Measurements from ENCODE around the gene PHOX2B. TPM values are rescaled to one million over a fixed set of nuclear protein-coding genes. Genes with fewer than 3 reads are reported as not detected.

The PHOX2B gene
- total and polyA plus RNA-seq, 2 of the 4 experiments (the other 2 are of a cell fraction), result not detected

DNA sequence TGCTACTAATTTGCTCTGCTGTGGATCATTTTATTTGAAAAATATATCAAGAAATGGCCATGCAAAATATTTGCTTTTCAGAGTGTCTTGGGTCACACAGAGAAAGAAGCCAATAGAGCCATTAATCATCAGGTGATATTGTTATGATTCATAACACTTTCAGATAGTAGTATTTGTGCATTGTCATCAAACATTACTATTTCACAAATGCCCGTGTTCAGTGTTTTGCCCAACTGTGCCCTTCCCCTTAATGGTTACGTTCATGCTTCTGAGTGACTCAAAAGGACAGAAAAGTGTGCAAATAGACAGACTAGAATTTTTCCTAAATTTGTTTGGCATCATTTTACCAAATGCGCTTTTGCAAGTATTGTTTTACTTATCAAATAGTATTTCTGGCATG is 46.5 kb downstream of the PHOX2B start:
- dilution Hi-C loops (cut with HindIII; ENCODE audit: low sequenced_read_pairs, unreplicated experiment) (no loop called here), intact Hi-C loops (cut with micrococcal nuclease) (no loop called here)

More for the DNA sequence above, 46.5 kb downstream of the PHOX2B start:
- Histone ChIP-seq H2BK15ac (ENCODE audit: low read depth, low read length) (no peak overlapping the region), H2BK20ac (ENCODE audit: low read depth, low read length) (no peak overlapping the region), H3K9me1 (ENCODE audit: insufficient read depth, low read length) (no peaks in the 10 kb centered on the region), H3K4me3 (ENCODE audit: insufficient read depth, low read depth, low read length) (no peak overlapping the region), H3K4me2 (ENCODE audit: low read depth, low read length) (no peak overlapping the region), H3K79me1 (ENCODE audit: low read depth in 1 of 2, low read length in 2 of 2) (no peaks in the 10 kb centered on the region), H3K18ac (ENCODE audit: low read depth, low read length) (no peak overlapping the region), H4K5ac (ENCODE audit: low read depth, low read length) (no peak overlapping the region), H2BK5ac (ENCODE audit: low read depth, low read length, poor library complexity, severe bottlenecking) (no peak overlapping the region), H2AK5ac (ENCODE audit: low read depth, low read length) (no peak overlapping the region), H4K8ac (ENCODE audit: low read depth in 2 of 2, low read length in 2 of 2) (no peak overlapping the region), H3K9ac (ENCODE audit: low read depth, low read length) (no peak overlapping the region), H3K4me1 (ENCODE audit: control insufficient read depth, insufficient read depth, low read length) (no peaks in the 10 kb centered on the region), H2BK120ac (ENCODE audit: low read depth, low read length) (no peak overlapping the region), H3K56ac (ENCODE audit: extremely low read depth, insufficient read depth, low read length) (no peak overlapping the region), H3K36me3 (ENCODE audit: control insufficient read depth, insufficient read depth, low read length) (no peaks in the 10 kb centered on the region; the same call in 1 of the 2 replicates), H3K14ac (replicated peaks; ENCODE audit: low read depth, low read length) (no peak overlapping the region), H4K91ac (ENCODE audit: insufficient read depth, low read depth, low read length) (no peak overlapping the region), H2AFZ (replicated peaks; ENCODE audit: low read length, poor library complexity) (no peak overlapping the region), H4K20me1 (ENCODE audit: insufficient read depth, low read length) (no peaks in the 10 kb centered on the region), H3K9me3 (ENCODE audit: control insufficient read depth, insufficient read depth, low read length) (no peaks in the 10 kb centered on the region), H3K27ac (ENCODE audit: insufficient read depth, low read length) (no peak overlapping the region), H3K23ac (ENCODE audit: low read depth, low read length) (no peak overlapping the region), H3K4ac (ENCODE audit: low read depth, low read length) (no peak overlapping the region), H3K27me3 (ENCODE audit: control insufficient read depth, insufficient read depth, low read length) (peaks cover 21% of the 10 kb centered on the region), H2AK9ac (replicated peaks; ENCODE audit: low read depth, low read length, poor library complexity) (no peak overlapping the region)
- no peak for ATAC-seq (ENCODE audit: low read depth)
- in situ Hi-C loops (cut with MboI; ENCODE audit: low sequenced_read_pairs), result no loop called here
- no peak for TF ChIP-seq BHLHE40 (IDR thresholded peaks at IDR 0.05; ENCODE audit: low read depth, low read length)
- TF ChIP-seq, protein P1, sequence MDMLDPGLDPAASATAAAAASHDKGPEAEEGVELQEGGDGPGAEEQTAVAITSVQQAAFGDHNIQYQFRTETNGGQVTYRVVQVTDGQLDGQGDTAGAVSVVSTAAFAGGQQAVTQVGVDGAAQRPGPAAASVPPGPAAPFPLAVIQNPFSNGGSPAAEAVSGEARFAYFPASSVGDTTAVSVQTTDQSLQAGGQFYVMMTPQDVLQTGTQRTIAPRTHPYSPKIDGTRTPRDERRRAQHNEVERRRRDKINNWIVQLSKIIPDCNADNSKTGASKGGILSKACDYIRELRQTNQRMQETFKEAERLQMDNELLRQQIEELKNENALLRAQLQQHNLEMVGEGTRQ (IDR thresholded peaks at IDR 0.05; ENCODE audit: low read depth, low read length), result no peak
- TF ChIP-seq, protein P2, sequence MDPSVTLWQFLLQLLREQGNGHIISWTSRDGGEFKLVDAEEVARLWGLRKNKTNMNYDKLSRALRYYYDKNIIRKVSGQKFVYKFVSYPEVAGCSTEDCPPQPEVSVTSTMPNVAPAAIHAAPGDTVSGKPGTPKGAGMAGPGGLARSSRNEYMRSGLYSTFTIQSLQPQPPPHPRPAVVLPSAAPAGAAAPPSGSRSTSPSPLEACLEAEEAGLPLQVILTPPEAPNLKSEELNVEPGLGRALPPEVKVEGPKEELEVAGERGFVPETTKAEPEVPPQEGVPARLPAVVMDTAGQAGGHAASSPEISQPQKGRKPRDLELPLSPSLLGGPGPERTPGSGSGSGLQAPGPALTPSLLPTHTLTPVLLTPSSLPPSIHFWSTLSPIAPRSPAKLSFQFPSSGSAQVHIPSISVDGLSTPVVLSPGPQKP (IDR thresholded peaks at IDR 0.05; ENCODE audit: borderline replicate concordance, low read depth, low read length), result no peak
- TF ChIP-seq RCOR1 (IDR thresholded peaks at IDR 0.05; ENCODE audit: insufficient replicate concordance, low read length), result no peak
- TF ChIP-seq RAD21 (IDR thresholded peaks at IDR 0.05; ENCODE audit: low read length), result no peak
- no peak for TF ChIP-seq RFX5 (IDR thresholded peaks at IDR 0.05; ENCODE audit: low read depth, low read length)
- no peak for TF ChIP-seq CEBPB (IDR thresholded peaks at IDR 0.05; ENCODE audit: low read depth, low read length)
- no peak for TF ChIP-seq CTCF (conservative IDR thresholded peaks at IDR 0.05; ENCODE audit: low read depth, low read length)
- no peak for TF ChIP-seq MAZ (IDR thresholded peaks at IDR 0.05; ENCODE audit: borderline replicate concordance, low read depth, low read length)
- no peak for TF ChIP-seq NFE2L2 (IDR thresholded peaks at IDR 0.05; ENCODE audit: low read depth, low read length)
- TF ChIP-seq FOS (IDR thresholded peaks at IDR 0.05; ENCODE audit: low read depth, low read length), result no peak
- no peak for TF ChIP-seq POLR2A (IDR thresholded peaks at IDR 0.05; ENCODE audit: low read depth, low read length)
- BruUV-seq (replicated peaks), result no TSS peak
- DNase-seq, result no peak
- ChIA-PET POLR2A (ENCODE audit: unreplicated experiment) (interaction anchor here (0.6 kb wide), 1 partner anchor 233 kb away, joined by 3 read pairs; no protein-coding TSS in a partner anchor), CTCF (no interaction called here)
- WGBS, 2 experiments (ENCODE audit: extremely low coverage in 2 of 2, insufficient read length in 1 of 2), result no CpG with 5 or more reads among the region's 3 CpGs

Data from IMR-90 (cell line).